ENCODE measurements around the gene CAMSAP1.
A peak's percentile ranks its signal among the peaks of the same experiment; 100 is the strongest.

The CAMSAP1 gene

GRCh38 chr9:135939351-135940265, 32.3 kb upstream of the CAMSAP1 start:
- DNase-seq (ENCODE audit: low read depth): no peak

- DNase-seq (ENCODE audit: low read depth): no peak
These were observed 30.5 kb upstream of the CAMSAP1 start for GRCh38 chr9:135937521-135938489.

- DNase-seq (ENCODE audit: low read depth): no peak
These were observed 25.8 kb upstream of the CAMSAP1 start for GRCh38 chr9:135933114-135933513.

GRCh38 chr9:135932656-135933055, 25.3 kb upstream of the CAMSAP1 start:
- DNase-seq (ENCODE audit: low read depth): no peak

- DNase-seq (ENCODE audit: low read depth): no peak
These were observed 24.0 kb upstream of the CAMSAP1 start for GRCh38 chr9:135931349-135931820.

GRCh38 chr9:135930446-135931345, 23.4 kb upstream of the CAMSAP1 start:
- no peak for DNase-seq (ENCODE audit: low read depth)

GRCh38 chr9:135929656-135930445, 22.5 kb upstream of the CAMSAP1 start:
- DNase-seq (ENCODE audit: low read depth): no peak

- DNase-seq (ENCODE audit: low read depth): no peak
These were observed 21.6 kb upstream of the CAMSAP1 start for GRCh38 chr9:135928731-135929655.

GRCh38 chr9:135928074-135928730, 20.9 kb upstream of the CAMSAP1 start:
- no peak for DNase-seq (ENCODE audit: low read depth)

- DNase-seq (ENCODE audit: low read depth): no peak
These were observed 20.1 kb upstream of the CAMSAP1 start for GRCh38 chr9:135927195-135928013.

- peak; percentile 94 for DNase-seq (ENCODE audit: low read depth)
These were observed 19.3 kb upstream of the CAMSAP1 start for GRCh38 chr9:135926402-135927194.

- DNase-seq (ENCODE audit: low read depth): no peak
These were observed 18.3 kb upstream of the CAMSAP1 start for GRCh38 chr9:135925496-135926133.

- no peak for DNase-seq (ENCODE audit: low read depth)
These were observed 17.4 kb upstream of the CAMSAP1 start for GRCh38 chr9:135924628-135925338.

GRCh38 chr9:135923508-135923907, 16.2 kb upstream of the CAMSAP1 start:
- DNase-seq (ENCODE audit: low read depth): no peak

- DNase-seq (ENCODE audit: low read depth): no peak
These were observed 14.5 kb upstream of the CAMSAP1 start for GRCh38 chr9:135921749-135922310.

Data from EH (cell line).